Stimulated activated CD4-positive, alpha-beta T cell treated with anti-CD3 and anti-CD28 coated beads, Interleukin-1b, Interleukin-23, amount 100 ng/mL, for 1 hour (primary cell): Measurements from ENCODE around the gene KPTN.

Experiments
- DNase-seq, 2 donors: peaks; one replicate each; pipeline ENCODE4 v3.0.0-alpha.2; 2020; ENCODE audit warnings: low read depth in 2 of 2

The KPTN gene

DNA sequence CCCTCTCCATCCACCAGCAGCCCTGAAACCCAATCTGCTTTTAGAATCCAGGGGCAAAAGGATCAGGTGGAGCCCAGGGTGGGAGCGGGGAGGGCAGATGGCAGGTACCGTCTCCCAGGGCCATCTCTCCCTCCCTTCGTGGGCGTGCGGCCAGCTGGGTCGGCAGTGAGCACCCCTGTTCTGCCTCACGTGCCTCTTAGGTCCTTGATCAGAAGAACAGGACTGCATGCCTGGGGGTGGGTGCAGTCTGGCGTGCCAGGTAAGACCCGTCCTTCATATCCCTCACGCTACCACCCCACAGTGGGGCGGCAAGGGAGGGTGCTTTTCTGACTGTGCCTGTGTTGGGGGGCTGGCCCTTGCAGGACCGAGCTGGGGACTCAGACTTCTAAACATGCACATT, 14.3 kb downstream of the KPTN start:
- no peak for DNase-seq

DNA sequence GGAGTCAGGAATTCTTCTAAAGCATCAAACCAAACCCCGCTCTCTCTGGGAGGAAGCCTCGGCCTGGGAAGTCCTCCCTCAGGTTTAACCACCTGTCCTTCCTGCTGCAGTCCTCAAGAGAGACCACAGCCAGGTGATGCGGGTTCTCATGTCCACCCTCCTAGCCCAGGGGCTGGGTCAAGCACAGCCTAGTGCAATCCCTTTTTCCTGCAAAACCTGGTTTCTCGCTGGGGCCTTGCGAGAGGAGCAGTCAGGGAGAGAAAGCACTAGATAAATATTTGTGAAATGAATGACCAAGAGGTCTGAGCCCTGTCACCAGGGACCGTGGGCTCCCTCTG, 14.7 kb downstream of the KPTN start:
- no peak for DNase-seq

DNA sequence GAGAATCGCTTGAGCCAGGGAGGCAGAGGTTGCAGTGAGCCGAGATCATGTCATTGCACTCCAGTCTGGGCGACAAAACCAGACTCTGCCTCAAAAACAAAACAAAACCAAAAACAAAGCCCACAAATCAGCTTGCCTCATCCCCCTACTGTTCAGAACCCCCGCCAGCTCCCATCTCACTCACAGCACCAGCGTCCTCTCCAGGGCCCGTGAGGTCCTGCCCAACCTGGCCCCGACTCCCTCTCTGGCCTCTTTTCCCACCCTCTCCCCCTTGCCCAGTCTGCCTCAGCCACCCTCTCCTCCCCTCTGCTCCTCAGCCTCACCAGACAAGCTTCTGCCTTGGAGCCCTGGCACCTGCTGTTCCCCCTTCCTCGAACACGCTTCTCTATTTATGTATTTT, 16.1 kb downstream of the KPTN start:
- DNase-seq, result no peak

DNA sequence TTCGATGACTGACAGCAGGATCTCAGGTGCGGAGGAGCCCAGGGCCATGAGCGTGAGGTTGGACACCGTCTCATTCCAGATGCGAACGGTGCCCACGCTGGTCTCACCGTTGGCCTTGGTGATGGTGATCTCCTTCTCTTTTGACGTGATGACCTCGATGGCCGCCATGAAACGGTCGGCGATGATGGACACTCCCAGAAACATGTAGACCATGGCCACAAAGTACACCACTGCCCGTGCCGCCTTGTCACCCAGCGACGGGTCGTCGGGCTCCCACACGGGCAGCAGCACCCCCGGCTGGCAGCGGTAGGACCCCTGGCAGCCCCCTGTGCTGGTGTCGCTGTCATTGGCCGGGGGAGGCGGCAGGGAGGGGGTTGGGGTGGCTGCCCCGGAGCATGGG, 18.1 kb downstream of the KPTN start:
- no peak for DNase-seq

DNA sequence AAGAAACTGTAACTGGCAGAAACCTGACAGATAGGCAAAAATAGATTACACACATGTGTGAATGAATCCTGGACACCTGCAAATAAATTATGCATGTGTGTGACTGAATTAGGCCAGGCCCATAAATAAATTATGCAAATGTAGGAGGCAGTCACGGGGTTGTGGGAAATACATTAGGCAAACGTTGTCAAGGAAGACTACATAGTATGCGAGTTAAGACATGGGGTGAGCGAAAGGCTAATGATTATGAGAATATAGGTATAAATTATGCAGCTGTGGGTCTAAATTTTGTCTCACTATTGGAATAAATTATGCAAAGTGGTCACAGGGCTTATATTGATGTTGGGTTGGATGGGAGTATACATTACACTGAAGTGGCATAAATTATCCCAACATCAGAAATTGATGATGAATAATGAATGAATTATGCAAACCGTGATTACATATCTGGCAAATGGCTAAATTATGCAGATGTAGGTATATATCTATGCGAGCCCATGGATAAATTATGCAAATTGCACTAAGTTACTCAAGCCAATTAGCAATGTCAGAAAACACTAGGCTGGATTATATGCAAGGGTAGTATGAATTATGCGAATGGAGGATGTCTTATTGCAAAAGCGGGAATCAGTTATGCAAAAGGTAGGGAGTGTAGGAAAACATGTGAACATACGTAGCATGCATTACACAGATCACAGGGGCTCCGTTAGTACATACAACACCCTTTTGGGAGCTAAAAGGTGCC, 19.2 kb downstream of the KPTN start:
- no peak for DNase-seq

DNA sequence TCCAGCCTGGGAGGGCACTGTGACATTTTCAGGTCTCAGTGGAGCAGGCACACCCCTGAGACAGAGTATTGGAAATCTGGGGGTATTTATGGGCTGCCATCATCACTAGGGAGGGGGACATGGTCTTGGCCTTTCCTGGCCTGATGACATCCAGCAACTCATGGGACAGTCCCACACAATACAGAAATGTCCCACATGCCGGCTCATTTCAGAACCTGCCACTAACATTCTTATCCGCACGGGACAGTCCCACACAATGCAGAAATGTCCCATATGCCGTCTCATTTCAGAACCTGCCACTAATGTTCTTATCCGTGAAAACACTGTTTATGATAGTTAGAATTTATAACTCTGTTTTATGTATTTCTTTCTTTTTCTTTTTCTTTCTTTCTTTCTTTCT, 22.1 kb downstream of the KPTN start:
- DNase-seq, result no peak

DNA sequence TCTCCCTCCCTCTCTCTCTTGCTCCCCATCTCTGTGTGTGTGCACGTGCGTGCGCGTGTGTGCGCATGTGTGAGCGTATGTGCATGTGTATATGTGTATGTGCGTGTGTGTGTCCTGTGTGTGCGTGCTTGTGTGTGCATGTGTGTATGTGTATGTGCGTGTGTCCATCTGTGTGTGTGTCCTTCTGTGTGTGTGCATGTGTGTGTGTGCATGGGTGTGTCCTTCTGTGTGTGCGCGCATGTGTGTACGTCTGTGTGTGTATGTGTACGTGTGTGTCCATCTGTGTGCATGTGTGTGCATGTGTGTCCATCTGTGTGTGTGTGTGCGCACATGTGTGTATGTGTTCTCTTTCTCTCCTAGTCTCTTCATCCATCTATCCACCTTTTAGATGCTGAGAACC, 24.5 kb downstream of the KPTN start:
- DNase-seq, result no peak

DNA sequence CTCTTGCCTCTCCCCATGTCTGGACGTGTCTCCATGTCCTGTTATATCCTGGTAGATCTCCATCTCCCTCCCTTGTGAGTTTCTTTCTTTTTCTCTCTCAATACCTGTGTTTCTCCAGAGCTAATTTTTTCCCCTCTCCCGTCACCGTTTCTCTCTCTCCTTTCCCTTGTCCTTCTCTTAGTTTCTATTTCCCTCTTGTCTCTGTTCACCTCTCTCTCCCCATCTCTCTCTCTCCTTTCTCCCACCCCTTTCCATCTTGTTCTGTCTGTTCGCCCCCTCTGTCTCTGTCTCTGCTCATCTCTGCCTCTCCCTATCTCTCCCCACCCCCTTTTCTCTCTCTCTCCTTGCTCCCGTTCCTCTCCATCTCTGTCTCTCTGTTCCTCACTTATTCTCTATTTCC, 25.3 kb downstream of the KPTN start:
- DNase-seq, result no peak

DNA sequence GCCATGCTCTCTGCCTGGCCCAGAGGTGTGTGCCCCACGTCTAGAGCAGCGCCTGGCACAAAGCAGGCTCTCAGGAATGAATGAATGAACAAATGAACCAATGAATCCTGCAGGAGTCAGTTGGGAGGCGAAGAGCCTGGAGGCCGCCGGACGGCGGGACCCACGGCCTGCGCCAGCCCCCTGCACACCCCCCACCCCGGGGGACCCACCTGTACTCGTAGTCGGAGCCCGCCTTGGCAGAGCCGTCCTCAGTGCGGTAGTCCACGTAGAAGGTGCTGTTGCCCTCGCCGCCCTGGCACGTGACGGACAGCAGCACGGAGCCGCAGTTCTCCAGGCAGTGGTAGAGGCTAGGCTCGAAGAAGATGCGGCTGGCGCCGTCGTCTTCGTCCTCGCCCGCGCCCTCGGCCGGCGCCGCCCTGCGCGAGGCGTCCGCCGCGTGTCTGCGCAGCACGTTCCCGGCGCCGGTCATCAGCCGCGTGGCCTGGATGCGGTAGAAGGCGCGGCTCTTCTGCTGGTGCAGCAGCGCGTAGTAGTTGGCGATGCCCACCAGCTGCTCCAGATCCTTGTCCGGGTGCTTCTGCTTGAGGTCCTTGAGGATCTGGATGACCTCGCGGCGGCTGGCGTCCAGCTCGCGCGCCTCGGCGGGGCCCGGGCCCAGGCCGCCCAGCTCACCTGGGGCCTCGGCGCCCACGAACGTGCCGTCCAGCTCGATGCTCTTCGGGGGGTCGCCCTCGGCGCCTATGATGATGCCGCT, 27.1 kb downstream of the KPTN start:
- DNase-seq, result no peak

DNA sequence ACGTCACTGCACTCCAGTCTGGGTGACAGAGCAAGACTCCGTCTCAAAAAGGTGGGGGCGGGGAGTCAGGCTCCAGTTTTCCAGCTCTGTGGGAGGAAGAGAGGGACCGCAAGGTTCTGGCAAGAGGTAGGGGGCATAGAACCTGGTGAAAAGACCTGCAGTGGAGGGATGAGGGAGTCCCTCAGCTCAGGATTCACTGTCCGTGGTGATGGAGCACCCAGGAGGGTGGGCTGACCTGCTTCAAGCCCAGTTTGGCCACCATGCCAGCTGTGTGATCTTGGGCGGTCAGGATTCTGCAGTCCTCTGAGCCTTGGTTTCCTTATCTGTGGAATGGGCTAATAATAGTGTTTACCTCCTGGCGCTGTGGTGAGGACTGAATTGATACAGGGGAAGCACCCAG, 33.5 kb downstream of the KPTN start:
- no peak for DNase-seq

DNA sequence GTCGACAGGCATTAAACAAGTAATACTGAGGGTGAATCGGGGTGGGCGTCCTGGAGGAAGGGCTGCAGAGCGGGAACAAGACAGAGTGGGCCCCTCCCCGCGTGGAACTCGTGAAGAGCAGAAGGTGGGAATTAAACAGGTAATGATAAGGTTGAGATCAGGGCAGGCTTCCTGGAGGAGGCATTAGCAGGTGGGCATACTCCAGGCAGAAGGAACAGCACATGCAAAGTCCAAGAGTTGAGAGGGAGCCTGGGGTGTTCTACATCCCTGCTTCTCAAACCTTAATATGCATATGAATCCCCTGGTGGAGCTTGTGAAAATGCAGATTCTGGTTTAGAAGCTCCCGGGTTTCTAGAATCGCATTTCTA, 35.7 kb downstream of the KPTN start:
- no peak for DNase-seq

DNA sequence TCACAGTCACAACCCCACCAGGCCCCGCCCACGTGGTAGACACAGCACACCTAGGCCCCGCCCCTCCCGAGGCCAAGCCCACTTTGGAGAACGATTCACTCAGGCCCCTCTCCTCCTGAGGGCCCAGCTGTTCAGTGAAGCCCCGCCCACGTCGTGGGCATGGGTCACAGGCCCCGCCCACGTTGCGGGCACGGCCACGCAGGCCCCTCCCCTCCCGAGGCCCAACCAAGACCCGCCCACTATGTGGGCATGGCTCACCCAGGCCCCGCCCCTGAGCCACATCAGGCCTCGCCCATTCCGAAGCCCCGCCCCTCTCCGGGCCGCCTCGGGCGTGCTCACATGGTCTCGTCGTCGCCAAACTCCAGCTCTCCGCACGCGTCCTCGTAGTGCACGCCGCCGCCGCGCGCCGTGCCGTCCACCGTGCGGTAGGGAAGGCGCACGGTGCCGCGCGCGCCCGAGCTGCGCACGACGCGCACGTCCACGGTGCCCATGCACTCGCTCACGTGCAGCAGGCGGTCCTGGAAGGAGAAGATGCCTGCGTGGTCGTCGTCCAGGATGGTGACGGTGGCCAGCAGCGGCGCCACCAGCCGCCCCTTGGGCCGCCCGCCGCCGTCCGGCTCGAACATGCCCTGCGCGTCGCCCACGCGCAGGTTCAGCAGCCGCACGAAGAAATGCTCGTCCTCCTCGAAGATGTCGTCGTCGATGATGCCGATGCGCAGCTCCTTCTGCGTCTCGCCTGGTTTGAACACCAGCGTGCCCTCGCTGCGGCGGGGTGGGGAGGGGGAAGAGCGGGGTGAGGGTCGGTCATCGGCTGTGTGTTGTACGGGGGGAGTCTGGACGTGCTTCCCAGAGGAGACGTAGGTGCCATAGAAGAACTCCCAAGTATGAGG, 36.3 kb downstream of the KPTN start:
- DNase-seq, result peak in 1 of 2 donors; percentile 34

DNA sequence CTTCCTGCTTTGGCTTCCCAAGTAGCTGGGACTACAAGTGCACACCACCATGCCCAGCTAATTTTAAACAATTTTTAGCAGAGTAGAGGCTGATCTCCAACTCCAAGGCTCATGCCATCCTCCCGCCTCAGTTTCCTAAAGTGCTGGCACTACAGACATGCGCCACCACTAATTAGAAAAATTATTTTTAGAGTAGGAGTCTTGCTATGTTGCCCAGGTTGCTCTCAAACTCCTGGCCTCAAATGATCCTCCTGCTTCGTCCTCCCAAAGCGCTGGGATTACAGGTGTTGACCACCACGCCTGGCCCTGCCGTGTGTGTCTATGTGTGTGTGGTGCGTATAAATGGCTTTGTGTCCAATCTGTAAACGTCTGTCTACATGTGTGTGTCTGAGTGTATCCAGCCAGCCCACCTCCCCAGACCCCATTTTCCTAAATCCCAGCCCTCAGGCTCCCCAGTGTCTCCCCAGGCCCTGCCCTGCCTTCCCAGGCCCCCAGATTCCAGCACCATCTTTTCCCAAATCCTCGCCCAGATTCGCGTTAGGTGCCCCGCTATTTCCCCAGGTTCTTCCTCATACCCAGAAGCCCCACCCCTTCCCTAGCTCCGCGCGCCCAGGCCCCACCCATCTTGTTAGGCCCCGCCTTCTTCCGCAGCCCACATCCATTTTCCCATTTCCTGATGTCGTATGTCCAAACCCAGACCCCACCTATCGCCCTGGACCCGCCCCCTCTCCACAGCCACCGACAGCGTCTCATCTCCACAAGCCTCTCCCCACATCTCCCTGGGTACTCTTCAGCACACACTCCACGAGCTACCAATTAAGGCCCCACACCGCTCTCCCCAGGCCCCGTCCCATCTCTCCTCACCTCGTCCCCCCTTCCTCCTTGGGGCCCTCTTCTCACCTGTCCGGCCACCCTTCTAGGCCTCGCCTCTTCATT, 37.2 kb downstream of the KPTN start:
- DNase-seq, result no peak

DNA sequence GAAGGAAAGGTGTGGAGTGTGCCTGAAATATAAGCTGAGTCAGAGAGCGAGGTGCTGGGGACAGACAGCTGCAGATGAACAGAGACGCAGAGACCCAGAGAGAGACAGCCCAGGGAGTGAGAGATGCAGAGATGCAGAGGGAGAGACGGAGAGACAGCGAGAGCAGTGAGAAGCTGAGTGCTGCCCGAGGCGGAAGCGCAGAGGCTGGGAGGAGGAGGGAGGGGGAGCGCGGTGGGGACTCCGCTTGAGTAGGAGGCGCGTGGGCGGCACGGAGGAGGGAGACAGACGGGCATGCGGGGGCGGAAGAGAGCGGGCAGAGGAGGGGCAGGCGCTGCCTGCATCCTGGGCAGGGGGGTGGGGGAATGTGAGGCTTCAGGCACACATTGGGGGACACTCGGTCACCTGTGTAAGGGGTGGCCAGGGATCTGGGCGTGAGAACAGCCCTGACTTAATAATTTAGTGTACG, 38.0 kb downstream of the KPTN start:
- peak; percentile 34 to 45 for DNase-seq

DNA sequence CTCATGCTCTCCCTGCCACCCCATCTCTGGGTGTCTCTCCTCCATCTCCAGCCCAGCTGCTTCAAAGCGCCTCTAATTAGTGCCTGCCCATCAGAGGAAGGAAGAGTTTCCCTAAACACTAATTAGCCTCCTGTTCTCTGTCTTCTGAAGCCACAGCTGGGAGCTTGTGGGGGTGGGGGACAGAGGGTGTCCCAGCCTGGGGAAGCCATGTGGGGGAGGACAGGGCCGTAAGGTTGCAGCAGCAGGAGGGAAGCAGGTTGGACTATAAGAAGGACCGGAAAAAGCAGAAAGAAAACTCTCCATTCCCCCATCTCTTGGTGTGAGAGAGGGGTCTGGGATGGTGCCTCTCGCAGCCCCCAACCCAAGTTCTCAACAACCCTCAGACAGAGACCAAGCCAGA, 38.5 kb downstream of the KPTN start:
- no peak for DNase-seq

DNA sequence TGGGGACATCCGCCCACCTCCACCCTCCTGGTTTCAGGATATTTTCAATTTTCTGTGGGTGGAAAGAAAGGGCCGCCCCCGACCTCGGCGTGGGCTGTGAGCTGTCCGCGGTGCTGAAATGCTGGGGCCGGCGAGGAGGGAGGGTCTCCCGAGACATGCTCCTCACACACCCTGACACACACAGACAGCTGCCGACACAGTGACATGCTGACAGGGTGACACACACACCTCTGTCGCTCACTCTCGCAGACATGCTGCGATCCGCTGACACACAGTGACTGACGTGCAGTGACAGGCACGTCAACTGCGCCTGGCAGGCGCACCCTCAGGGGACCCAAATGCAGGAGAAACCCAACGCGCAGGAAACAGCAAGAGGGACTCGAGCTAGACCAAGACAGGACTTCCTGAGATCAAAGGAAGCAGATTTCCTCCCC, 39.6 kb downstream of the KPTN start:
- DNase-seq, result no peak

DNA sequence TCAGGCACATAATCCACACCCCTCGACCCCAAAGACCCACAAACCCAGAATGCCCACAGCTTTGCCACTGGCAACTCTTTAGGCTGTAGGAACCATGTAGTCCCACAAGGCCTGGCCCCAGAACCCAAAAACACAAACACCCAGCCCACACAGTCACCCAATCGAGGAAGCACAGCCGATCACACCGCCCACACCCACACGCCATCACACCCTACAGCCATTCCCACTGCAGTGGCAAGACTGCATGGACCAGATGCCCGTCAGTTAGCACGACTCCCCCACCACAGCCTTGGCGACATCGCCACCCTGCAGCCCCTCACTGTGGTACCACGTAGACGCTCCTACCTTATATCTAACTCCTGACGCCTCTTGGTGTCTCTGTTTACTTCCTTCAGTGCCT, 40.7 kb downstream of the KPTN start:
- no peak for DNase-seq

DNA sequence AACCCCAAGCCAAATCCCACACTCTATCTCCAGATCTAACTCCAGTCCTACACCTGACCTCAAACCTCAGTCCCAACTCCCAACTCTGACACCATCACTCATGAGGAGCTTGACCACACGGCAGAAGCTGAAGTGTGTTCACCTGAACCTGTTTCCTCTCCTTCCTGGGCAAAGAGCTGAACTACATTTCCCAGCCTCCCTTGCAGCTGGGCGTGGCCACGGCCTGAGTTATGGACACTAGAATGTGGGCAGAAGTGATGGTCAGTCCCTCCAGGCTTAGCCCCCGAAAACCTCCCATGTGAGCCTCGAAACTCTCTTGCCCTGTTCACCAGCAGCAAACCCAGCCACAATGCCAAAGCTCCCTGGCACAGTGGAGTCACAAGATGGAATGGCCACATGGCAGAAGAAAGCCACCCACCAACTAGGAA, 45.2 kb downstream of the KPTN start:
- no peak for DNase-seq

DNA sequence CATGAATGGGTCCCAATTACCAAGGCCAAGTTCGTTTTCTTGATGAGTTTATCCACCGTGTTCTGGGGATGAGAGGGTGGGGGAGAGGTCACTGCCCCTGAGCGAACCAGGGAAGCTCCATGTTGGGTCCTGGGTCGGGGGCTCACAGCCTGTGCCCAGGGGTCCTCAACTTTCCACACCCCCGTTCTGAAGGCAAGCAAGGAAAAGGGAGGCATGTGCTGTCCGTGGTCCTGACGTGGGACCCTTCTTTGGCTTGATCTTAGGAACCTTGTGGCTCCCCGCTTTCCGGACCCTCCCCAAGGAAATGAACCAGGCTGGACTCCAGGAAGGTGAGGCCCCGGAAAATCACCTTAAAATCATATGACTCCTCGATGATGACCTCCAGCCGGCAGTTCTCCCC, 46.5 kb downstream of the KPTN start:
- DNase-seq, result no peak

DNA sequence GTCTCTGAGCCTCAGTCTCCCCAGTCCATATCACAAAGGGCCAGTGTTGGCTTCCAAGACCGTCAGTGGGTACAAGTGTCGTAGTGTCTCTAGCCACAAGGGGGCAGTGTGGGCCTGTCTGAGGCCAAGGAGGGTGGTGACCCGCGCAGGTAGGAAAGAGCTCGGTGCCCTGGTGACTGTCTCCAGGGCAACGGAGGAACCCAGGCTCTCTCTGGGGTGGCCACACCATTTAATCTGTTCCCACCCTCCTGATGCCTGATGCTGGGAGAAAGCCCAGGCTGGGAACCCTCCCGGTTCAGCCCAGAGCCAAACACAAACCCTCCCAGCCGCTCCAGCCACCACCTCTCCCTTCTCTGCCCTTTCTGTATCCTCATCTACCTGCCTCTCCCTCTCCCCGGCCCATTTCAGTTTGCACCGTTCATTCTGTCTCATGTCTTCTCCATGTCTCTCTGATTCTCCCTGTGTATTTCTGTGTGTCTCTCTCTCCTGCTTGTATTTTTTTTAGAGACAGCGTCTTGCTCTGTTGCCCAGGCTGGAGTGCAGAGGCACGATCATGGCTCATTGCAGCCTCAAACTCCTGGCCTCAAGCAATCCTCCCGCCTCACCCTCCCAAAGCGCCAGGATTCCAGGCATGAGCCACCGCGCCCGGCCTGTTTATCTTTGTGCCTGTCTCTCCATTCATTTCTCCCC, 47.2 kb downstream of the KPTN start:
- peak; percentile 65 to 84 for DNase-seq
